NCI-H187 (cell line): ENCODE measurements around the gene ZNF329.
"Not testable (repeated sequence)": the region's sequence is repeated elsewhere in the genome, so short reads cannot be mapped to it uniquely, and the experiment has no call there.

Source experiments
- DNase-seq, 2 experiments: peaks; one replicate each; lab custom pipeline; 2025; lab: John Stamatoyannopoulos, UW

Gene ZNF329

GRCh38 chr19:58150328-58150921 is at the start of gene ZNF329:
Gene ZNF329 (minus strand): TSS chr19:58150789. CDS start chr19:58129503, 21,286 bp downstream.
- DNase-seq: peak; percentile 61 to 62

- peak in 1 of 2 experiments; percentile 11 for DNase-seq
Observed at GRCh38 chr19:58196901-58197616, 46.5 kb upstream of the ZNF329 start.

- DNase-seq: no peak
Observed at GRCh38 chr19:58183817-58184215, 33.2 kb upstream of the ZNF329 start.

- DNase-seq: peak; percentile 54 to 75
Observed at GRCh38 chr19:58182989-58183816, 32.6 kb upstream of the ZNF329 start, which contains the start of gene ZNF274. Gene ZNF274 (plus strand): TSS chr19:58183061. CDS start chr19:58183966, 905 bp downstream.

GRCh38 chr19:58182577-58182988 is 32.0 kb upstream of the ZNF329 start:
- no peak for DNase-seq

- no peak for DNase-seq
Observed at GRCh38 chr19:58181902-58182576, 31.4 kb upstream of the ZNF329 start.

GRCh38 chr19:58170860-58171259 is 20.3 kb upstream of the ZNF329 start:
- DNase-seq: no peak

GRCh38 chr19:58166708-58167280 is 16.2 kb upstream of the ZNF329 start:
- DNase-seq: no peak

GRCh38 chr19:58166268-58166667 is 15.7 kb upstream of the ZNF329 start:
- no peak for DNase-seq

- DNase-seq: no peak
Observed at GRCh38 chr19:58157045-58157728, 6.6 kb upstream of the ZNF329 start.

GRCh38 chr19:58154679-58155648 is 4.4 kb upstream of the ZNF329 start:
- DNase-seq: peak; percentile 88 to 89

- no peak for DNase-seq
Observed at GRCh38 chr19:58154287-58154678, 3.7 kb upstream of the ZNF329 start.

- no peak for DNase-seq
Observed at GRCh38 chr19:58153386-58153785, 2.8 kb upstream of the ZNF329 start.

GRCh38 chr19:58147475-58147874 is 3.1 kb downstream of the ZNF329 start:
- not testable (repeated sequence) for DNase-seq

GRCh38 chr19:58145849-58146248 is 4.7 kb downstream of the ZNF329 start:
- DNase-seq: no peak

GRCh38 chr19:58134244-58134643 is 16.3 kb downstream of the ZNF329 start:
- no peak for DNase-seq

- DNase-seq: no peak
Observed at GRCh38 chr19:58129284-58129683, 21.3 kb downstream of the ZNF329 start.

- no peak for DNase-seq
Observed at GRCh38 chr19:58128041-58128685, 22.4 kb downstream of the ZNF329 start.

GRCh38 chr19:58123354-58123753 is 27.2 kb downstream of the ZNF329 start:
- no peak for DNase-seq
